Cardiac fibroblast (primary cell): ENCODE measurements around the gene PRSS27.

Experiments used
- DNase-seq, 2 donors: peaks; one replicate each; pipeline versions ENCODE4 v3.0.0 to v3.0.0-alpha.2; 2010; ENCODE audit warnings: low read depth in 2 of 2
- H3K4me3 ChIP-seq, 2 donors: replicated peaks in 1 of 2; 1 replicate in 1 of 2; 2 replicates in 1 of 2; pipeline ENCODE4 v1.5.1; 2011; ENCODE audit warnings: low read depth in 2 of 2, low read length in 2 of 2, mild to moderate bottlenecking in 2 of 2, moderate library complexity in 1 of 2
- TF ChIP-seq, protein P1 (sequence below): IDR thresholded peaks from one replicate; pipeline ENCODE4 v1.5.1; 2011; ENCODE audit warnings: low read depth, mild to moderate bottlenecking, low read length, inconsistent platforms

PRSS27 gene

DNA sequence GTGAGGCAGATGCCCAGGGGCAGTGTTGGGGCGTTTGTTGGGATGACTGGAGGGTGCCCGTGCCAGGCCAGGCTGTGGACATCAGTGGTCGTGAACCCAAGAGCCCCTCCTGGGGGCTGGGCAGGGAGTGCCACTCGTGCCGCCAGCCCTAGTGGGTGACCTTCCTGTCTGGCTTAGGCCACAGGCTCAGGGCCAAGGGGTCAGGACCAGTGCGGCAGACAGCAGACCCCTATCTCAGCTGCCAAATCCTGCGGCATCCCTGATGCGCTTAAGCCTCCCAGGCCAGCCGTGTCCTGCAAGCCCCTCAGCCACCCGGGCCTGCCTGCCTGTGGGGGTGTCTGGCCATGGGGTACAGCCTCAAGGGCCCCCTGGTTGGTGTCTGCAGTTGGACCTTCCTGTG lies 14.7 kb downstream of the PRSS27 start:
- H3K4me3 ChIP-seq = no peak overlapping the region
- TF ChIP-seq, protein P1, sequence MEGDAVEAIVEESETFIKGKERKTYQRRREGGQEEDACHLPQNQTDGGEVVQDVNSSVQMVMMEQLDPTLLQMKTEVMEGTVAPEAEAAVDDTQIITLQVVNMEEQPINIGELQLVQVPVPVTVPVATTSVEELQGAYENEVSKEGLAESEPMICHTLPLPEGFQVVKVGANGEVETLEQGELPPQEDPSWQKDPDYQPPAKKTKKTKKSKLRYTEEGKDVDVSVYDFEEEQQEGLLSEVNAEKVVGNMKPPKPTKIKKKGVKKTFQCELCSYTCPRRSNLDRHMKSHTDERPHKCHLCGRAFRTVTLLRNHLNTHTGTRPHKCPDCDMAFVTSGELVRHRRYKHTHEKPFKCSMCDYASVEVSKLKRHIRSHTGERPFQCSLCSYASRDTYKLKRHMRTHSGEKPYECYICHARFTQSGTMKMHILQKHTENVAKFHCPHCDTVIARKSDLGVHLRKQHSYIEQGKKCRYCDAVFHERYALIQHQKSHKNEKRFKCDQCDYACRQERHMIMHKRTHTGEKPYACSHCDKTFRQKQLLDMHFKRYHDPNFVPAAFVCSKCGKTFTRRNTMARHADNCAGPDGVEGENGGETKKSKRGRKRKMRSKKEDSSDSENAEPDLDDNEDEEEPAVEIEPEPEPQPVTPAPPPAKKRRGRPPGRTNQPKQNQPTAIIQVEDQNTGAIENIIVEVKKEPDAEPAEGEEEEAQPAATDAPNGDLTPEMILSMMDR = no peak
- no peak for DNase-seq

DNA sequence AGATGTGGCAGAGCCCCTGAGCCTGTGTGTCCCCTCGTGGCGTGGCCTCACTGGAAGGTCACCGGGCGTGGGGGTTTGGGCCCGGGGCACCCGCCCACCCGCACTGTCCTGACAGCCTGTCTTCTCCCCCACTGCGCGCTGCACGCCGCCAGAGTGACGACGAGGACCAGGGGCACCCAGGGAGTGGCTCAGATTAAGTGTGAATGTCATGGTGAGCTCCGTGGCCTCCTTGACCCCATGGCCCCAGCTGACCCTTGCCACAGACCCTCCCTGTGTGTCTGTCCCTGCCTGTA lies 15.1 kb downstream of the PRSS27 start:
- no peak overlapping the region for H3K4me3 ChIP-seq
- no peak for DNase-seq
- TF ChIP-seq, protein P1 = no peak

DNA sequence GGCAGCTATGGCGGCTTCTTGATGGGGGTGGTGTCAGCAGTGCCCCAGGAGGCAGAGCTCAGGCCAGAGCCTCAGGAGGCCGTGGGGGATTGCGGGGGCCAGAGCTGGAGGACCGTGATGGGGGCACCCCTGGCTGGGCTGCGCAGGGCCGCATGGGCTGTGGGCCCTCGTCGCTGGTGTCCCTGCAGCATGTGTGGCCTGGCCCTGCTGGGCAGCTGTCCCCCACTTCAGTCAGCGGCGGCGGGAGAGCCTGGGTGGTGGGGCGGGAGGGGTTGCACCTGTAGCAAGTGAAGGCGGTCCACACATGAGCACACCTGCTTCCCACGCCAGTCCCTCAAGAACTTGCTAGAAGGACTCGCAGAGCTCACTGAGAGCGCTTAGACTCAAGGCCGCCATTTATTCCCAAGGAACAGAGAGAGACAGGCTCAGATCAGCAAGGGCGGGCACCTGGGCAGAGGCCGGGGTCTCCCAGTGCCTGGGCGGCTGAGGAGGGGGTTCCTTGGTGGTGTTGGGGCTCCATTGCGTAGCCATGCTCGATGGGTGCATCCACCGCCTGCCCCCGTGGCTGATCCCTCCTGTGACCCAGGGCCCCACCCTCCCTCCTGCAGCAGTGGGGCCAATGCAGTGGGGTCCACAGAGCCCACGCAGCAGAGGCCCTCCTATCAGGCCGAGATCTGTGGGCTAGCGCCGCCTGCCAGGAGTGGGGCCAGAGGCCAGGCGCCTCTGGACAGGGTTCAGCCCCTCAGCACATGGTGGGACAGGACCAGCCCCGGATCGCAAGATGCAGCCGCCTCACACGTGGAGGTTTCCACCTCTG lies 15.7 kb downstream of the PRSS27 start:
- H3K4me3 ChIP-seq = no peak overlapping the region
- TF ChIP-seq, protein P1 = no peak

DNA sequence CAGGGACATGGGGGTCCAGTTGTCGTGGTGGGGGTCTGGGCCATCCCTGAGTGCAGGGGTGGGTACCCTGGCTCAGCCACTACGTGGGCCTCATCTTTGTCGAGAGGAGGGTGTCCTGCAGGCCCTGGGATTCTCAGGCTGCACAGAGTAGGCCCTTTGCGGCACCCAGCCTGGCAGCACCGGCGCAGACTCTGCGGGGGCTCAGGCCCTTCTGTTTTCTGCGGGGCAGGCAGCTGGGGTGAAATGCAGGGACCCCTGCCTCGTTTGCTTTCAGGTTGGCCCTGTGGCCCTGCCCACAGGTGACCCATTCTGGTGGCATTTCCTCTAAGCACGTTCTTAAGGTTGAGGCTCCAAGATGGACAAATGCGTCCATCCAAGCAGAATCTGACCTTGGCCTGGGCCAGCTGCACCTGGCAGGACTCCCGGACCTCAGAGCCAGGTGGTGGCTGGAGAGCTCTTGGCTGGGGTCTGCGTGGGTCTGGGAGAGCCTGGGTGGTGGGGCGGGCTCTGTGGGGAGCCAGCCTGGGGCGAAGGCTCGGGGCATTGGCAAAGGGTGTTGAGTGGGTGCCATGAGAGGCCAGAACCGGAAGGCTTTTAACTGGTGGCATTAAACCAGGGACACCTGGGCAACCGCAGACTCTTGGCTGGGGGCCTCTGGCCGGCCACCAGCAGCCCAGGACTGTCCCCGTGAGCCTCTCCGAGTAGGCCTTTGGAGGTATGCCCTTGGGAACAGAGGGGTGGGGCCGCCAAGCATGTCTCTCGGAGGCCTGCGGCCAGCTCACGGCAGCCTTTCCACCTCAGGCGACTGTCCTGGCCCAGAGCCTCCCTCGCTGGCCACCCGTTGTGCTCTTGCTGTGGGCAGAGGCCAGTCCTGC lies 16.9 kb downstream of the PRSS27 start:
- no peak for DNase-seq
- H3K4me3 ChIP-seq = no peak overlapping the region
- TF ChIP-seq, protein P1 = no peak

More for the DNA sequence above, 15.7 kb downstream of the PRSS27 start:
- DNase-seq = no peak

DNA sequence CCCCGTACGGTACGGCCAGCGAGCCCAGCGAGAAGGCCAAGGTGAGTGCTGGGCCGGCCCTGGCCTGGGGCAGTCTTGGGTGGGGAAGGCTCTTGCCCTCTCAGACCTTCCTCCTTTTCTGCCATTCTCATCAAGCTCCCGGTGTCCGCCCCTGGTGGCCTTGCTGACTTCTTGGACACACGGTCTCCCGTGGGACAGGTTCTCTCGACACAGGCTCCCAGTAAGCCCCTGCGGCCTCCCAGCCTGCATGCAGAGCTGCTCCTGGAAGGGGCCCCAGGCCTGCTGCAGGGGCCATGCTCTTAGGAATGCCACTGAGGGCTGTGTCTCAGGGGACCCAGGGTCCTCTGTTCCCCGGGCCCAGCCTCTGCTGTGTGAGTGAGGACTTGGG lies 17.6 kb downstream of the PRSS27 start:
- TF ChIP-seq, protein P1 = no peak
- no peak for DNase-seq
- H3K4me3 ChIP-seq = no peak overlapping the region

DNA sequence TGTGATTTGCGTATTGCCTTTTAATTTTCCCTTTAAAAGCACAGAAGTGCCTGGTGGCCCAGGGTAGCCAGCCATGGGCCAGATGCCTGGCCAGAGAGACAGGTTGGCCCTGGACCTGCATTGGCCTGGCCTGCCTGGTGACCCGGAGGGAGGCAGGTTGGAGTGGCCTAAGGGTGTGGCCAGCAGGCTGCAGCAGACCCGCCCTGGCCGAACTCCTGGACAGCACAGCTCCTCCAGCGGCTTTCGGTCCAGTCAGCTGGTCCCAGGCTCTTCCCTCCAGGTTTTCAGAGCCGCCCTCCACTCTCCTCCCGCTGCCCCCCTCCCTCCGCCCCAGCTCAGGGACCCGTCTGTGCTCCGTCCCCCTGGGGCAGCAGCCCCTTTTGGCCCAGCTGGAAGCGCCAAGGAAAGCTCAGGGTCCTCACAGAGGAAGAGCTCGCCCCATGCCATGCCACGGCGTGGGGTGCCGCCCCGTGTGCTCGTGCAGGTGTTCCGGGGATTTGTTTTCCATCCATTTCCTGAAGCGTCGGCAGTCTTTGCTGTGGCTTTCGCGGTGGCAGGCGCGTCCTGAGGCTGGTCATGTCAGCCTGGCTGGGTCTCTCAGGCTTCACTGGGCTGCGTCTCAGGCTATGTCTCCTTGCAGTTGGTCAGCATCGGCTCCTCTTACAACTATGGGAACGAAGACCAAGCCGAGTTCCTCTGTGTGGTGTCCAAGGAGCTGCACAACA lies 18.1 kb downstream of the PRSS27 start:
- H3K4me3 ChIP-seq = no peak overlapping the region
- TF ChIP-seq, protein P1 = no peak
- no peak for DNase-seq
